Activated naive CD4-positive, alpha-beta T cell (primary cell): Measurements from ENCODE around the gene ASIC2.

ENCODE experiments used
- DNase-seq, 4 experiments: peaks; one replicate each; lab custom pipeline; 2025; lab: John Stamatoyannopoulos, UW

ASIC2 gene

GRCh38 chr17:33202796-33203495 lies 90.1 kb downstream of the ASIC2 start:
- DNase-seq: no peak

GRCh38 chr17:33202021-33202420 lies 91.1 kb downstream of the ASIC2 start:
- no peak for DNase-seq

- no peak for DNase-seq
These were observed 91.8 kb downstream of the ASIC2 start for GRCh38 chr17:33201283-33201682.

GRCh38 chr17:33200587-33200986 lies 92.5 kb downstream of the ASIC2 start:
- no peak for DNase-seq

DNA sequence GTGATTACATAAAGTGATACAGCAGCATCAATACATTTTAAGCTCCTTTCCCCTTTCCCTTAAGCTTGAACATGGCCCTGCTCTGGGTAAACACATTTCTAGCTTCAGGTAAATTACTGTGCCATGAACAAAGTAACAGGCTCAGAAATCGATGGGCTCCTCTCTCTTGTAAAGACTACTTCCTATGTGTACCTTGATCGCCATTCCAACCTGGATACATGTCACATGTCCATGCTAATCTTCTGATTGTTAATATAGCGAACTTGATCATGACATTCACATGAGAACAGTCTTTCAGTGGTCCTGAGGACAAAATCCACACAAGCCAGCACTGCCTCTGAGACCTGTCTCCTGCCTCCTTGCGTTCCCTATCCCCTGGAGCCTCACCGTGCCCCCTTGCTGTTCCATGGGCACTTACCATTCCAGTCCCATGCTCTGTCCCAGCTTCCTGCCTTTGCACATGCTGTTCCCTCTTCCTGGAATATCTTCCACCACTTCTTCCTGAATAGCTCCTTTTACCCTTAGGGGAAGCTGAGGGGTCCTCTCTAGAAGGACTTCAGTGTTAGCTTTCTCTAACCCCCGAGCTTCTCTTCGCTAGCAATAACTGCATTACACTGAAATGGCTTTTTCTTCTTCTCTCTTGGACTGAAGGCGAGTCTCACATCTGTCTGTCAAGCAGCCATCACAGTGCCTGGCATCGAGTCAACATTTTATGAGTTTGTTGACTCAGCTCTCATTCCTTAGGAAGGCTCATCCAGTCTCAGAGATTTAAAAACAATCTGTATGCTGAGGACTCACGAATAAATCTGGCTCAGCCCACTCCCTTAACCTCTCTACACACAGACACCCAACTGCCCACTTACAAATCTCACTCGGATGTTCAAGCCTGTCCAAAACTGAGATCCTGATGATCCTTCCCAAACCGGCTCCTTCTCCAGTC lies 93.3 kb downstream of the ASIC2 start:
- DNase-seq: no peak

GRCh38 chr17:33198954-33199353 lies 94.1 kb downstream of the ASIC2 start:
- DNase-seq: no peak

- DNase-seq: no peak
These were observed 95.8 kb downstream of the ASIC2 start for GRCh38 chr17:33197342-33197741.

DNA sequence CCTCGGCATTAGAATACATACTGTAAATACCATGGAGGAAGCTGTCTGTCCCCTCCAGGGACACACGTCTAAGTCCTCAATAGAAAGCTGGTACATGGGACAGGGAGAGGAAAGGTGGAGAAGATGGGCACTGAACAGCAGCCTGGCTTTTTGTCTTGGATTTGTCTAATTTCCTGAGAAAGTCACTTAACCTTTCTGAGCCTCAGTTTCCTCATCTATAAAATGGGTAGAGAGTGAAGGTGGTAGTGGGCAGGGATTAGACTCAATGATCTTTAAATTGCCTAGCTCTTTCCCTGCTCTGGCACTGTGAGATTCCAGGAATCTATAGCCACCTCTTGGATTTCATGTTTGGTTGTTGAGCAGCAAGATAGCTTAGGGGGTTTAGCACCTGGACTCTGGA lies 96.2 kb downstream of the ASIC2 start:
- no peak for DNase-seq

DNA sequence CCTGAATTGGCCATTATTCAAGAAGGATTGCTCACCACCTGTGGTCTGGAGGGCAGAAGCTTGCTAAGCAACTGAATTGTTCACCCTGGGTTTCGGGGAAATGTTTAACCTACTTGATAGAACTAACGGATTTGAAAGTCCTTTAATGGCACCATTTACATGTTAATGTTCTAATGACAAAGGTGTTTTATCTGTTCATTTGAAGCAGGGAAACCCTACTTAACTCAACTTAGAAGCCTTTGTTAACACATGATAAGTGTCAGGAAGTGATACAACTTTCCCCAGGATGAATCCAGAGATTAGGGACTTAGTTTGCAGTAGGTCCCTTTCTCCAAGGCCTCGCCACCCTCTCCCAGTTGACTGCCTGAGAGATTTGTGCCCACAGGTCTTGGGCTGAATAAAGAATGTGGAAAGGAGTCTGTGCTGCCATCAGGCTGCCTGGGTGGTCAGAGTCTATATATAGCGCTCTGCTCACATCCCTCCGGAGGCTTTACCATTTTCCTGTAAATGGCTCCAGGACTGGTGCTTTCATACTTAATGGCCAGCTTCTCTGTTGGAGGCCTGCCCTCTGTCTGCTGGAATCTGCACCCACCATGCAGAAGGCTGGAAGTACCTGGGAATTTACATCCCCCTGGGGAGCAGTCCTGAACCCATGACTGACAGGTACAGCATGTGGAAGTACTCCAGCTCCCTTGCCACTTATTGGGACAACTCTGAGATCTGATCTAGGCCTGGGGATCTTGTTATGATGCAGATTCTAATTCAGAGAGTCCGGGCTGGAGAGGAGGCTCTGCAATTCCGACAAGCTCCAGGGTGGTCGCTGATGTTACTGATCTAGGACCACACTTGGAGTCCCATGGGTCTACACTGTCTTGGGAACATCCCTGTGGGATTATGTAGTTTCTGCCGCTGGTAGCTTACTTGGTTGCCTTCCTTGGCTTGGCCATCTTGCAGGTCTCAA lies 99.9 kb downstream of the ASIC2 start:
- no peak for DNase-seq

GRCh38 chr17:33183487-33184026 lies 109.5 kb downstream of the ASIC2 start:
- DNase-seq: no peak

DNA sequence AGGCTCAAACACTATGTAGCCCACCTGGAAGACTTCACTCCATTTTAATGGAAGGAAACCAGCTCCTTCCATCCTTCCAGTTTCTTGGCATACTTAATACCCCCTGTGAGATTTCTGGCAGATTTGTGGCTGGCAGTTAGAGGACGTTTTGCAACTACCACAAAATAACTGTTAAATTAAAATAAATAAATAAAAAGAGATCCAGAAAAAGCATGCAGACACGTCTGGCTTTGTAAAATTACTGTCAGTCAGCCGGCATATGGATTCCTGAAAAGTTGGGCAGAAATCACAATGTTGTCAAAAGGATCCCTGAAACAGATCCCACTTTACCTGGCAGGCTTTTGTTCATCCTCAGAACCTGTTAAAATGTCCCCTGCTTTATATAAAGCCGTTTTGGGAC lies 113.9 kb downstream of the ASIC2 start:
- DNase-seq: no peak

GRCh38 chr17:33178681-33179080 lies 114.4 kb downstream of the ASIC2 start:
- DNase-seq: no peak

GRCh38 chr17:33175562-33175961 lies 117.5 kb downstream of the ASIC2 start:
- no peak for DNase-seq

- DNase-seq: no peak
These were observed 121.2 kb downstream of the ASIC2 start for GRCh38 chr17:33171931-33172330.

DNA sequence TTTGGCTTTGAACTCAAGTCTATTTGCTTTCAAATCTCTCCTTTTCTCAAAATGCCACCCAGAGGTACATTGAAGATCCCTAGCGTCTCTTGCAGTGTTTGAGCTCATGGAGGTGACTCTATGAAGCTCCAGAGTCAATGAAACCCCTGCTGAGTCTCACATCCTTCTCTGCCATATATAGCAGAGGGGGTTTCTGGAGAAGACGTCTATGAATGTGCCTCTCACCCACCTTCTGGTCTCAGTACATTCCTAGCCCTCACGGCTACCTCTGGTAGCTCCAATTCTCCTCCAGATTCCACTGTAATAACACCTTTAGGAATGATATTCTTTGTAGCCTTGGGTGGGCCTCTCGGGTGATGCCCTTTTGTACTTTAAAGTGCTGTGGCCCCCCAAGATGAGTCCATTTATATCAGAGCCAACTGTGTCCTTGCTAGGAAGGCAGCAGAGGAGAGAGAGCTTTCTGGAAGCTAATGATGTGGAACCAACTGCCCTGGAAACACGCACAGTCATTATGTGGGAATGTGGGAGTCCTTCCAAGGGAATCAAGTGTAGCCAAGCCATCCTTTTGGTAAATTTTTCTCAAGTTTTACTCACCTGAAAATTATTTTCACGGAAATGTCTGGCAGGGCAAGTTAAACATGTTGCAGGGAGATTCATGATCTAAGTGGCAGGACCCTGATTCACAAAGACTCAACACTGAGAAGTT lies 123.4 kb downstream of the ASIC2 start:
- DNase-seq: no peak

- DNase-seq: no peak
These were observed 125.4 kb downstream of the ASIC2 start for GRCh38 chr17:33167736-33168135.

DNA sequence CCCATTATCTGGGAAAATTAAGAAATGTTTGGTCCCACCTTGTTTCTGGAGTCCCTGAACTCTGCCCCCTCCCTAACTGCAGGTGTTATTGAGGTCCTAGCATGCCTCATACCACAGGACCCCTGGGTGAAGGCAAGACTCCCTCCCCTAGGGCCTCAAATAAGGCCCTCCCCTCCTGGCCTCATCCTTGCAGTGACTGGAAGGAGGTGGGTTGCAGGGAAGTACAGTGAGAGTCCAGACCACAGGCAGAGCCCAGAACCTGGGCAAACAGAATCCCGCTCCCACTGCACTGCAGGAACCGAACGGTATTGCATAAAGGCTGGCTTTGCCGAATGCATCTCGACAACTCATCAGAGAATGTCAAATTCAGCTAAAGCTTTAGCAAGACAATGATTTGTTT lies 126.6 kb downstream of the ASIC2 start:
- no peak for DNase-seq

GRCh38 chr17:33164169-33164881 lies 128.8 kb downstream of the ASIC2 start:
- no peak for DNase-seq

DNA sequence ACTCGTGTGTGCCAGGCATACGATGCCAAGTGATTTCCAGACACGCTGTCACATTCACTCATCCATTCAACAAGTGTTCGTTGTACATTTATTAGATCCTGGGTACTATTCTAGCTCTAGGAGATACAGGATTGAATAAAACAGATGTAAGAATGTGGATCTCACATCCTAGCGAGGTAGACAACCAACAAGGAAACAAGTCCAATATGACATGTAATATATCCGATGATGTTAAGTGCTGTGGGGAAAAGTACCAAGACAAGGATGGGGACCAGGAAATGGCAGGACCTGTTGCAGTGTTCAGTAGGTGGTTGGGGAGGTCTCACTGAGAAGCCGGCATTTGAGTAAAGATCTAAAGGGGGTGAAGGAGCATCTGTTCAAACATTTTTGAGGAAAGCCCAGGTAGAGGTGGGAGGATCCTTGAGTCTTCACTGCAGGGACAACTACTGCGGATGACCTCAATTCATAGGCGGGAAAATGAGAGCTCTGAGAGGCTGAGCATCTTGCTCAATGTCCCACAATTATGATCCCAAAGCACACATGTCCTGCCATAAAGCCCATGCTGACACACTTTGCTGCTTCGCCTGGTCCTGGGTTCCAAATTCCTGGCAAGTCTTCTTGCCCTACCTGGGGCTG lies 129.4 kb downstream of the ASIC2 start:
- no peak for DNase-seq

GRCh38 chr17:33154869-33155455 lies 138.1 kb downstream of the ASIC2 start:
- DNase-seq: no peak
